Measurements from ENCODE around the gene CAMSAP2.

Gene CAMSAP2

DNA sequence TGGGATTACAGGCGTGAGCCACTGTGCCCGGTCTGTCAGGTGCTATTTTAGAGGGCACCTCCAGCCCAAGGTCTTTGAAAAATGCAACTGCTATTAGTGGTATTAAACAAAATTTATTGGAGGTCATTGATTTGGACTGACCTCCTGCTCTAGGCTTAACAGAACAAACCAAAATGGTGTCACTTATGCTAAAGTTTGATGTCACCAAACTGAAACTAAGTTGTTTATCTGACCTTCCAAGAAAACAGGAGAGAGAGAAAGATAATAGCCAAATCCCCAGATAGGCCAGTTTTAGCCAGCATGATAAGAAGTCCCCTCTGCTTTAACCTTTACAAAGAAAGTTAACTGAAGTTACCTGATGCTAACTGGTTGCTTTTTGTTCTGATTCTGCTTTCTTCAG, 147.9 kb downstream of the CAMSAP2 start:
- no peak for DNase-seq

DNA sequence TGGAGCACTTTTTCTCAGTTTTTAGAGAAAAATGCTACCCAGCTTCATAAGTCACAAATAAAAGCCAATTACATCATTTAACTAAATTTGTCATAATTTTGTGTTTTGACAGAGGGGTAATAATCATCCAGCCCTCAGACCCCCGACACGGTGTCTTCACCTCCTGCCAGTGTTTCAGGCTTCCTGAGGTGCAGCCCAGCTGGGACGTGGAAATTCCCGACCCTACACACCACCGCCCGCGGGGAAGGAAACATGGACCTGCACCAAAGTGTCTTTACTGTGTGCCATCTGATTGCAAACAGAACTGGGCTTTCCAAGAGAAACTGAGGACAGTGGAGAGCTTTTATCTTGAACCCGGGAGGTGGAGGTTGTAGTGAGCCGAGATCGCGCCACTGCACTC, 148.3 kb downstream of the CAMSAP2 start:
- no peak for DNase-seq

DNA sequence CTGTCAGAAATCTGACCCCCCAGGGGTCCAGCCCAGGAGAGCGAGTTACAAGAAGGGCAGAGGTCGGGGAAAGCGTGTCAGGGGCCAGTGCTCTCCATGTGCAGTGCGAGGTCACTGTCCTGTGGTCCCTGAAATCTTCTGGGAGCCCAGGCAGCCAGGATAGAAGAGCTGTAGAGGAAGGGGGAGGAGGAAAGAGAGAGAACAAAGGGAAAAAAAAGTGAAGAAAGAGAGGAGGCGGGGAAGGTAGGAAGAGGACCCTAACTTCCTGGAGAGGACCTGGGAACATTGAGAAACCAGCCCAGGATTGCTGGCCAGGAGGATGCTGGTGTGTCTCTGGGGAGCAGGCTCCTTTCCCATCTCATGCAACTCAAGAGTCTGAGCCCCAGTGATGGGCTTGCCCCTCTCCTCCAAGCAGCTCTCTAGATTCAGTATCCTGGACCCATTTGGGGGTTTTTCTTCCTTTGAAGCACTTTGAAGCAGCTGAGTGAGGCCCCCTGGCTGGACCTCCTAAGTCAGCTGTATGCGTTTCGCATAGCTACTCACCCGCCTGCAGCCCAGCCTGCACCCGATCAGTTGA, 149.2 kb downstream of the CAMSAP2 start:
- DNase-seq = no peak

DNA sequence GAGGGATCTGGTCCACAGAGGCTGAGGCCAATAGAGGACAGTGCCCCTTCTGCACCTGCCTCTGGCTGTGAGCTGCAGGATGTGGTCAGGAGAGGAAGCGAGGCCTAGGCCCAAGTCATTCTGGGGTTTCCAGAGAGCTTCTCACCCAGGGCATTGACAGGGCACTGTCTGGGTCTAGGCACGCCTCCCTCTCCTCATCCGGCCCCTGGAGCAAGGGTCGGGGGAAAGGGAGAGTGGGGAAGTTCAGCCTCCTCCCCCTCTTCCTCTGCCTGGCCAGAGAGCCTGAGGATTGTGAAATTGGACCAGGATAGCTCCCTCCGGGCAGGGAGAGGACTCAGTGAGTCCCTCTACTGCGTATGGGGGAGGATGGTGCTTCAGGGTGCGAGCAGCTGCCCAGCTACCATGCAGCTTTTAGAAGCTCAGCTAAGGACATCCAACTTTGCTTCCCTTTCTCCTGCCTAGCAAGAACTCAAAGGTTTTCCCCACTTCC, 149.7 kb downstream of the CAMSAP2 start:
- peak; percentile 50 for DNase-seq

DNA sequence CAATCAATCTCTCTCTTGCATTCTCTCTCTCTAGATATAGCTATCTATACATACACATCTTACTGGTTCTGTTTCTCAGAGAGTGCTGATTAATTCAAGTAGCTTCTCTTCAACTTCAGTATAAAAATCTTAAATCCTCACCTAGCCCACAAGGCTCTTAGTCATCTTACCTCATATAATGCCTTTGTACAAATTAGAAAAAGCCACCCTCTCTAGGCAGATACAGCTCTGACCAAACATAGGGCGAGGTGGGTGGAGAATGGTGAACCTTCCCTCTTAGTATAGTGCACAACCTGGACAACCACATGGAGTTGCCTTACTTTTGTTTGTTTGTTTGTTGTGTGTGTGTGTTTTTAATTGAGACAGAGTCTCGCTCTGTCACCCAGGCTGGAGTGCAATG, 150.9 kb downstream of the CAMSAP2 start:
- no peak for DNase-seq

DNA sequence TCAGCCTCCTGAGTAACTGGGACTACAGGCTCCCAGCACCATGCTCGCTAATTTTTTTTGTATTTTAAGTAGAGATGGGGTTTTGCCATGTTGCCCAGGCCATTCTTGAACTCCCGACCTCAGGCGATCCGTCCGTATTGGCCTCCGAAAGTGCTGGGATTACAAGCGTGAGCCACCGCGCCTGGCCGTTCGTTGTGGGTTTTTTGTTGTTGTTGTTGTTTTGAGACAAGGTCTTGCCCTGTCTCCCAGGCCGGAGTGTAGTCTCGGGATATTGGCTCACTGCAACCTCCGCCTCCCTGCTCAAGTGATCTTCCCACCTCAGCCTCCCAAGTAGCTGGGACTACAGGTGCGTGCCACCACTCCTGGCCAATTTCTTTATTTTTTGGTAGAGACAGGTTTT, 151.3 kb downstream of the CAMSAP2 start:
- DNase-seq = no peak

DNA sequence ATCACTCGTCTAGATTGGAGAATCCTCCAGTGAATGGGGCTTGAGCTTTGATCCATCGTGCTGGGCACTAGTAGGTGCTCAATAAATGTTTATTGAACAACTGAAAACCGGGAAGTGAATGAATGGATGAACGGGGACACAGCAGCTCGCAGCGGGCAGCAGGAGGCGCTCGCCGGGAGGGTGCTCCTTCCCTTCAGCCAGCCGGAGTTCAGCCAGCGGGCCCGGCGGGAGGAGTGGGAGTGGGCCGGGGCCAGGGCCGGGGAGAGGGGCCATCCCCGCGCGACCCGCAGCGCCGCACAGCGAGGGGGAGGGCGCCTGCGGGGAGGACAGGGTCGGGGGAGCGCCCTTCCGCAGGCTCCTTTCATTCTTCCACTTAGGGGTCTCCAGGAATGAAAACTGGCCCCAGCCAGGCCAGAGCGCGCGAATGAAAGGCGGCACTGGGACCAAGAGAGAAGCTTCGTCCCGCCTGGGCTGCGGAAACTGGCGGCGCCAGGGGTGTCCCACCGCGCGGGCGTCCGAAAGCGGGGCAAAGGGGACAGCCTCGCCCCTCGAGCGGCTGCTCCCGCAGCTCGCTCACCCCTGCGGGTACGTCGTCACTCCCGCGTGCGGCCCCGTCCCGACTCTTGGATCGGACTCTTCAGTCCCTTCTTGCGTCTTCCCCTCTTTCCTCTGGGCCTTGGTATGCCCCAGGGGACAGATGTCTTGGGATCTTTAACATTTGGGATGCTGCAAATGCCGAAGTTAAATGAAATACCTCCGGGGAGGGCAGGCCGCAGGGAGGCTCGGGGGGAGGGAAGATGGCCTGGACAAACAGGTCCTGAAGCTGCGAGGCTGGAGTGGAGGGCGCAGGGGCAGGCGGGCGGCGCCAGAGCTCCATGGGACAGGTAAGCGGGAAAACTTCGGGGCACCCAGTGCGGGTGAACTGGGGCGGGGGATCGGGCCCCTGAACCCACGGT, 152.4 kb downstream of the CAMSAP2 start:
- DNase-seq = peak; percentile 29

DNA sequence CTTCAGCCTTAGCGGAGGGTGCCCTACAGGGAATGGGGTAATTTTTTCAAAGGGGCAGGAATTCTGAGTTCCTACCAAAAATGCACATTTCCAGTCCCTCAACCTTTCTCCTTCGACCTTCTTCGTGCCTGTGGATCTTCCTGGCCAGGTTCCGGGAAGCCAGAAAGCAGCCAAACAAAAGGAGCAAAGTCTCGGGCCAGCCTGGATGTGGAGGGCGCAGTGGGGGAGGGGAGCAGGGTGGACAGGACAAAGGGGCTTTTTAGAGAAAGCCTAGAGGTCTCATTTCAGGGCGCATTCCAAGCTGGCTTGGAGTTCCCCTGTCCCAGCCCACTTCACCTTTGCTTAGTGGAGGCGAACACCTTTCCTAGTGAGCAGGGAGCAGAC, 153.1 kb downstream of the CAMSAP2 start:
- DNase-seq = no peak

DNA sequence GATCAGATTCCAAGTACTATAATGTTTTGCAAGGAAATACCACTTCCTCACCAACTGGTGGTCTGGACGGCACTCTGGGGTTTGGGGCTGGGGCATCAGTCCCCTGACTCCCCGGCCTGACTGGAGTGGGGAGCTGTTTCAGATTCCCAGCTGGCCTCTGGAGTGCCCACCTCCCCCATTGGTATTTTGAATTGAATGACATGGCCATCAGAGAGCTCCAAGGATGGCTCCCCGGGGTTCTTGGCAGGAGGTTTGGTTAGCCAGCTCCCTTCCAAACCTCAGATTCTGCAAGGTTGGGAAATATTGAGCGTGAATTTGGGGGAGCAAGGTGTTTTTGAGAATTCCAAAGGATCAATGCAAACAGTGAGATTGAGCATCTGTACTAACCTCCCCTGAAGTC, 153.9 kb downstream of the CAMSAP2 start:
- no peak for DNase-seq

DNA sequence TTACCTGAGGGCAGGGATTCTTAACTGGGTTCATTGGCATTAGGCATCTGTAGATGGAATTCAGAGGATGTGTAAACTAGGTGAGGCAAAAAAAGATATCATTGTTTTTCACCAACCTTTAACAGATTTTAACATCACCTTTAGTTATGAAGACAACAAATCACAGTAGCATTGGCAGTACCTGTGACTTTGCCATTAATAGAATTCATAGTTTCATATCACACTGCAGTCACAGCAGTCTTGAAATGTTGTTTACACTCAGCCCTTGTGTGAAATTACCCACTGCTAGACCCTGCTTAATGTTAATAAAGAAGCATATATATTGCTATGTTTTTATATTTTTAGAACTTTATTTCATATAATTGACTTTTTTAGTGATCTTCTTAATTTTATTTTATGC, 154.3 kb downstream of the CAMSAP2 start:
- DNase-seq = no peak

DNA sequence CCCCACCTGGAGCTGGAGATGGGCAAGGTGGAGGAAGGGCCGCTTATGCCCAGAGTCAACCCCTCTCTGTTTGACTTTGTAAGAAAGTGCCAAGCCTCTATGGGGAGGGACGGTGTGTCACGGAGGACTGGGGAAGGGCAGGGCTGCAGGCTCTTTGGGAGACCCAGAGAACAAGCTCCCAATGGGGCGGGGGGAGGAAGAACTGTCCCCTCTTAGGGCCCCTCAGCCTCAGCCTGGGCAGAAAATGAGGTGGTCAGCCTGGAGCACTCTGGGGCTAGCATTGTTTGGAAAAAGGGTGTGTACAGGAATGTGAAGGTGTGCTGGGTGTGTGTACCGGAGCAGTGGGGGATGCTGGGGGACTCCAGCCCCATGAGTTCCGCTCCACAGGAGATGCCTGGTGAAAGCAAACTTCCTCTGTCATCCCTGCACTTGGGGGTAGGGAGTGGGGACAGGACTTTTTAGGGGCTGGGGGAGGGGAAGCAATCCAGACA, 154.8 kb downstream of the CAMSAP2 start:
- DNase-seq = no peak

DNA sequence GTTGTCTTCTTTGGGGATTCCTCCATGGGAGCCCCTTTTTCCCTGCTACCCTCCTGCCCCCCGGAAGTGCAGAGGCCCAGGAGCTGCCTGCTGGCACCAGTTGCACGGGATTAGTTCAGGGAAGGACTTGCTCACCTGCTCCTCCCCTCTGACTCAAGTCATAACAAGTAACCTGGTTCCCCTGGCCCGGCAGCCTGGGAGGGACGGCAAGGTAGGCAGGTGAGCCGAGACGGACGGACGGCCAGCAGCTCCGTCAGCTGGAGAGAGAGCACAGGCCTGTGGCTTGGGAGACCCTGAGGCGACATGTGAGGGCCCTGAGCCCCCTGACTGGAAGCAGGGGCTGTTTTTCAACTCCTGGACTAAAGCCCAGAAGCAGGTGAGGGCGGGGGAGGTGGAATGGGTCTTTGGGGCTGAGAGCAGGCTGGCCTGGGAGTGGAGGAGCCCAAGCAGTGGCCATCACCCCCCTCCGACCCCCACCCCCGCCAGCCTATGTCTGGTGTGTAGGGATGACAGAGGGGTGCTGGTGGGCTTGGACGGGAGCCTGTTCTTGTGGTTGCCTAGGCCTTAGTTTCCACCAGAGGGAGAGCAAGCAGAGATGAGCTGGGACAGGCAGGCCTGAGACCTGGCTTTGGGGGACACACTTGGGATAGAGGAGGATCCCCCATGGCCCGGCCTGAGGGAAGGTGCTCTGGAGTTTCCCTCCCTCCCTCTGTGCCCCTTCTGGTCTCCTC, 156.2 kb downstream of the CAMSAP2 start, which contains the start of gene INAVA:
Gene INAVA, plus strand, starts transcription at position 189 of the 731 bp plus-strand sequence. CDS start 3,501 bp downstream, outside the sequence.
- DNase-seq = no peak

DNA sequence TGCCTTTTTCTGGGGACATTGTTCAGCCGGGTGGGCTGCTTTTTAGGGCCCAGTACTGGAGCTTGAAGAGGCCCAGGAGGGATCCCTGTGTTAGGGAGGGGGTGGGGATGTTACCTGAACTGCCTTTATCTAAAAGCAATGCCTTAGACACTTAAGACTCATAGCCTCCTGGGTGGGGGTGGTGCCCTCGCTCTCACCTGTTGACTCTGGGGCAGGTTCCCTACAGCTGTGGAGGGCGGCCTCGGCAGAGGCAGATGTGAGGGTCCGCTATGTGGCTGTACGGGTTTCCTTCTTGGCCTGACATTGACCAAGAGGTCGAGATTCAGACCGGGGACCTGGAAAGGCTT, 156.7 kb downstream of the CAMSAP2 start:
- DNase-seq = no peak

DNA sequence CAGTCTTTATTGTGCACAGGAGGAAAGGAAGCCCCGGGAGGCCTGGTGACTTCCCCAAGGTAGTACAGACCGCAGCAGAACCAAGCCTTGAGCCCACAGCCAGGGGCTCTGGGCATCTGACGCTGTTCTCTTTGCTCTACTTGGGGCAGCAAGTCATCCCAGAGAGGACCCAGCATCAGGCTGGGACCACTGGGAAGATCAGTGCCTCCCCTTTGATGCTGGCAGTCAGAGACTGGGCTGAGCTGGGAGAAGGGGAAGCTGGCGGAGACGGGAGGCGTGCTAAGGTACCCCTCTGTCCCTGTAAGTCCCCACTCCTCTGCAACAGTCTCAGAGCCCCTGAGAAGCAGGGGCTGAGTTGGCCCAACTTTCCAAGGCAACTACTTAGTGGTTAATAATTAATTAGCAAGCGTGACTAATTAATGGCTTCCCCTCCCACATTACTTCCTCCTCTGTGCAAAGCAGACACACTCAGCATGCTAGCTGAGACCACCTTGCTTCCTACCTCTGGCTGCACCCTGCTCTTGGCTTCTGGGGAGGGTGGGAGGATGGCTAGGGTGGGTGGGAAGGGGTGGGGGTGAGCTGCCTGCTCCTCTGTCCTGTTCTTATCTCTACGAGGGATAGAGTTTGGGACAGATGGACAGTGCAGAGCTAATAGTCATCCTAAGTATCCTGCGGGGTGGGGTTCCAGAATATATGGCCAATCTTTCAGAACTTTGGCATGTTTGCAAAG, 157.3 kb downstream of the CAMSAP2 start:
- no peak for DNase-seq

DNA sequence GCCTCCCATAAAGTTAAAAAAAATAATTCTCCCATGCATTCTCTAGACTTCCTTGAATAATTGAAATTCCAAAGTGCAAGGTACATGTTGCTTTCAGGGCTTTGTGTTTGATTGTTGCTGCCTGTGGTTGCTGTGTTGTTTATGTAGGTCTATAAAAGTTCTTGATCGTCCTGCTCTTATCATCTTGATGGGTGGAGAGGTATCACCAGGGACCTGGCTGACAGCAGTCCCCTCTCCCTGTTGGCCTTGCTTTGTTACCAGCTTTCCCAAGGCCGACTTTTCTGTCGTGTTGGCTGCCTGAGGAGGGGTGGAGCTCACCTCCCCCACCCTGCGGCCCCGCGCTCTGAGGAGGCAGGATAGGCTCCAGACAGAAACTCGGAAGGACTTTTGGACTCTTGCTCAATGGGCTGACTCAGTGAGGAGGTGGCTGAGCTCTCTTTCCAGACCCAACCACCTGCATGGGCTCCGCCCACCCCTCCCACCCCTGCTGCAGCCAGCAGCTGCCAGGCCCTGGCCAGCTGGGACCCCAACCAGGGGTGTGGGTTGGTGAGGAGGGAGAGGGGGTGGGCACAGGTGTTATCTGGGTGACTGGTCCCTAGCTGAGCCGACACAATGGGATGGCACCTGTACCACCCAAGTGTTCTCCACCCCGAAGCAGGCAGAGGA, 158.0 kb downstream of the CAMSAP2 start:
- no peak for DNase-seq

DNA sequence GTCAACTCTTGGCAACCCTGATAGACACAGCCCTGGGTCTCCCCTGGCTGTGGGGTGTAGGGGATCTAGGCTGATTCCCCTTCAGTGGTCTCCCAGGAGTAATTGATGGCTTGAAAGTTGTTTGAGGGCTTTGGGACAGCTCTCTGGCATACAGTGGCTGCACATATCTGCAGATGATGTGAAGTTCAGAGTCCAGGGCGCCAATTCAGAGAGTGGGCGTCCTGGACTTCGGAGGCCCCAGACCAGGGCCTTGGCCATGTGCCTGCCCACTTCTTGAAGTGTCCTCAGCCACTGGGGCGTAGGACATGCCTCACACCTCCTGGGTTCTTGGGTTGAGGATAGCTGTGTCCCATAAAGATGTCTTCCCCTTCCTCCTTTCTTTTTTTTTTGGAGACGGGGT, 158.6 kb downstream of the CAMSAP2 start:
- no peak for DNase-seq

DNA sequence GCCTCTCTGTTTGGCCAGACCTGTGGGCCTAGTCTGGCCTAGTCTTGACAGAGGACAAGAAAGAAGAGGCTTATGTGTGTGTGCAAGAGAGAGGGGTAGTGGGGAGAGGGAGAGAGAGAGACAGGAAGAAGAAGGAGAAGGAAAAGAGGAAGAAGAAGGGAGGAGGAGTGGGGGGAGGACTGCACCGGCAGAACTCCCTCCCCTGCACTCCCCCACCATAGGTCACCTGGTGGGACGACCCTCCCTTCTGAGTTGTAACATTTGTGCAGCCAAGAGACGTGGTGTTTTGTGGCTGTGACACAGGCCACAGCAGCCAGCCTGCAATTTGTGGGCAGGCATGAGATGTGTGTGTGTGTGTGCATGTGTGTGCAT, 160.3 kb downstream of the CAMSAP2 start:
- DNase-seq = no peak

DNA sequence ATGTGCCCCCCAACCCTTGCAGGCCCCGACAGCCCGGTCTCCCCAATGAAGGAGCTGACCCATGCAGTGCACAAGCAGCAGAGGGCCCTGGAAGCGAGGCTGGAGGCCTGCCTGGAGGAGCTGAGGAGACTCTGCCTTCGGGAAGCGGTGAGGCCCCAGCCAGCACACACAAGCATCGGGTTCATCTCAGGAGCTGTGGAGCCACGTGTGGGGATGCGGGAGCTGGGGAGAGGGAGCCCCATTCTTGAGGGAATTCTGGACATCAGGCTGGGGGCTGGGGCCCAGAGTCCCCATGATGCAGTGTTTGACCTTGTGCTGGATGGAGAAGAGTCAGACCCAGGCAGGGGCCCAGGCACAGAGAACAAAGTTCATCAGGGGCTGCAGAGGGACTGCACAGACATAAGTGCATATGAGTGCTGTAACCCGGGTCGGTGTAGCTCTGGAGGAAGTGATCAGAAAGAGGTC, 160.8 kb downstream of the CAMSAP2 start:
- no peak for DNase-seq

DNA sequence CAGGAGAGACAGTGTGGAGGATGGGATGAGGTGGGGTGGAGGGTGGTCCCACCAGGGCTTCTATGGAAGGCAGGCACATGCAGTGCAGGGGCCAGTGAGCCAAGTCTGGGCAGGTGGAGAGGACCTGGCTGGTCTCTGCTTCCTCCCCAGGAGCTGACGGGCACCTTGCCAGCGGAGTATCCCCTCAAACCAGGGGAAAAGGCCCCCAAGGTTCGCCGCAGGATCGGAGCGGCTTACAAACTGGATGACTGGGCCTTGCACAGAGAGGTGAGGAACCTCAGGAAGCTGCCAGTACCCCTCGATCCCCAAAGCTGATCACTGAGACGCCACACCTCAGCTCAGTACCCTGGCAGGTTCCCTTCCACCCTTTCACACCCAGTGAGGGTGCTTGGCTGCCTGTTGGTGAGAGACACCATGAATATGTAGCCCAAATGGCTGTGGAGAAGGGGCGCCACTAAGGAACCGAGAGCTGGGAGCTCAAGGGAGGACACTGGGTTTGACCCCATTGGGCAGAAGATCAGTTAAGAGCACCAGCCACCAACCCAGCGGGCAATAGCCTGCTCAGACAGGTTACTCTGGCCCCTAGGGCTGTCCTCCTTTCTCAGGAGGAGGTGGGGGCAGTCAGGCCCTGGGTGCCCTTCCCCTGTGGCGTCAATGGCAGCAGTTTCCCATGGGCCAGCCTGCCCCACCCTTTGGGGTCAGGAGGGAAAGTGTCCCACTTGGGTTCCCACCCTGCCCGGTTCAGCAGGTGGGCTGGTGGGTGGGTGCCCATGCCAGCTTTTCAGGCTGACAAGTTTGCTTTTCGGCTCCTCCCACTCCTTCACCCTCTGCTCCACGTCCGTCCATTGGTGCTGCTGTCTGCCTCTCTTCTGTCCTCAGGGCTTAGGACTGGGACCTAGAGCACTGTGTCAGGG, 161.5 kb downstream of the CAMSAP2 start:
- no peak for DNase-seq

DNA sequence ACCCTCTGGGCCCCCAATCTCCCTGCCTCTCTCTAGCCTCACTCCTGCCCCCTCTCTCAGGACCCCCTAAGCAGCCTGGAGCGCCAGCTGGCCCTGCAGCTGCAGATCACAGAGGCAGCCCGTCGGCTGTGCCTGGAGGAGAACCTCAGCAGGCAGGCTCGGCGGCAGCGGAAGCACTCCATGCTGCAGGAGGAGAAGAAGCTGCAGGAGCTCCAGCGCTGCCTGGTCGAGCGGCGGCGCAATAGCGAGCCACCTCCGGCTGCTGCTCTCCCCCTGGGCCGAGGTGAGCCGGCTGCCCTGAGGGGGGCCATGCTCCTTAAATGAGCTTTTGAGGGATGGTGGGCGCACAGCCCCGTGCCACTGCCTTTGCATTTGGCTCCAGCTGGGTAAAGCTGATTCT, 162.2 kb downstream of the CAMSAP2 start:
- DNase-seq = no peak

DNA sequence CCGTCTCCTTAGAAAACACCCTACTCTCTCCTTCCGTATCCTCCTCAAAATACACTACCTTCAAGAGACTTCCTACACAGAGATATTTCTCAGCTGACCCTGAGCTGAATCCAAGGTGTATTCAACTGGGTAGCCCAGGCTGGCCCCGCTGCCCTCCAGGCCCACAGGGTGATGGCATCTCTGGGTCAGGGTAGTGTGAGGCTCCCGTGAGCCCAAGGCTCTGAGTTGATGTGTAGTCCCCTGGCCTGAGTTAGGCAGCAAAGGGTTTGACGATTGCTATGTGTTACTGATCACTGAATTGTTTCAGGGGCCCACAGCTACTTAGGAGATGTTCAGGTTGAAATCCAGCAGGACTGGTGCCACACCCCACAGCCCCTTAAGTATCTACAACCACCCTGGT, 162.7 kb downstream of the CAMSAP2 start:
- no peak for DNase-seq
